Left ventricle myocardium superior (tissue), 1 donor: ENCODE measurements around the gene CNIH1. TPM values are rescaled to one million over a fixed set of nuclear protein-coding genes. Genes with fewer than 3 reads are reported as not detected.
"Not testable (repeated sequence)": the region's sequence is repeated elsewhere in the genome, so short reads cannot be mapped to it uniquely, and the experiment has no call there.

Experiments used
- ATAC-seq: fragments of 200-7000 bp; cut with Tn5 transposase; one replicate; pipeline ENCODE4 v1.9.1; 2020; ENCODE audit warnings: mild to moderate bottlenecking, moderate library complexity
- DNase-seq: peaks from one replicate; pipeline ENCODE4 v3.0.0-alpha.2; 2020
- intact Hi-C: fragments of 100-400 bp; cut with micrococcal nuclease; formaldehyde crosslinking; loops from one replicate; pipeline ENCODE4 v1.11.0; 2022
- total RNA-seq: library from RNA; stranded (reverse); fragmentation: NEBNext Ultra II Directional; extraction: Animal tissue kit (Norgen Biotek cat#: 25700); gene quantifications from one replicate; pipeline ENCODE4 v1.2.1, GENCODE V29; 2021
- donor health status: DM: no; HTN: yes; CAD: no; lungs with severe emphysema.

CNIH1 gene
- total RNA-seq, 1 donor from 2014 or later, result 102 TPM

GRCh38 chr14:54440037-54440436, 1.1 kb downstream of the CNIH1 start:
- no peak for ATAC-seq
- DNase-seq, result no peak
- intact Hi-C loops, result no loop called here

- intact Hi-C loops, result no loop called here
- no peak for DNase-seq
- no peak for ATAC-seq
Observed at GRCh38 chr14:54438703-54439102, 2.5 kb downstream of the CNIH1 start.

DNA sequence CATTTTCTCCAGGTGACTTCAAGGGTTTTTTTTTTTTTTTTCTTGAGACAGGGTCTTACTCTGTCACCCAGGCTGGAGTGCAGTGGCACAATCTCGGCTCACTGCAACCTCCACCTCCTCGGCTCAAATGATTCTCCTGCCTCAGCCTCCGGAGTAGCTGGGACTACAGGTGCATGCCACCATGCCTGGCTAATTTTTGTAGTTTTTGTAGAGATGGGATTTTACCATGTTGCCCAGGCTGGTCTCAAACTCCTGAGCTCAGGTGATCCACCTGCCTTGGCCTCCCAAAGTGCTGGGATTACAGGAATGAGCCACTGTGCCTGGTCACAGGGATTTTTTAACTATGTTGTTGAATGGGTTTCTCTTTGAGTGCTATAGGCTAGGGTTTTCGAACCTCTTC, 3.2 kb downstream of the CNIH1 start:
- ATAC-seq, intact Hi-C loops, DNase-seq: not testable (repeated sequence)

- ATAC-seq, result no peak
- no peak for DNase-seq
- intact Hi-C loops, result no loop called here
Observed at GRCh38 chr14:54435500-54435981, 5.6 kb downstream of the CNIH1 start.

DNA sequence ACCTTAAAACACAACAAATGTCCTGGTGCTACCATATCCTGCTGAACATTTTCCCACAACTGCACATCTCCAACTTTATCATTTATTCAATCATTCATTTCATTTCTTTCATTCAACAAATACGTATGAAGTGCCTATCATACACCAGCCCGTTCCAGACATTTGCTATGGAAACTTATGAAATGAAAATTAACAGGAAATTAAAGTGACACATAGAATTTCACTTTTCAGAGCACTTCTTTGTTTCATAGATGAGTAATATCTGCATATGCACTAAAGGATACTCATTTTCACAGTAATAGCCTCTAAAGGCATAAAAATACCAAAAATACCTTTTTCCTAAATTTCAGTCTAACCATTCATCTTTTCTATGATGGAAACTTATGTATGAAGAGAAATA, 12.6 kb downstream of the CNIH1 start:
- ATAC-seq (no peak), DNase-seq (no peak)
- intact Hi-C loops, result no loop called here

DNA sequence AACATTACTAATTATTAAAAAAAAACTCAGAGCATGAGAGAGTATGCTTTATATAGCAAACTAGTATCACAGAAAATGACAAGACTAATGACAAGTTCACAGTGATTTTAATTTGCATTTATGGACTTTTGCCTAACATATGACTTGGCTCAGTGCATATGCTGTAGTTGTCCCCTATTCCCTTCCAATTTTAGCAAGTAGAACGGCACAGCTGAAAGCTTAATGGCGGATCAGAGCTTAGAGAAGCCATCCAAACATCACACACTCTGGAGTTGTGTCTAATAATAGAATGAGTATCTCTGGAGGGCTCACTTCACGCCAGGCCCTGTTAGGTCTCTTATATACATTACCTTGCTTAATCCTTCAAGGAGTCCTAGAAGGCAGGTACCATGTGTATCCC, 13.3 kb downstream of the CNIH1 start:
- intact Hi-C loops, result no loop called here
- ATAC-seq, result peak; percentile 94
- DNase-seq, result no peak

DNA sequence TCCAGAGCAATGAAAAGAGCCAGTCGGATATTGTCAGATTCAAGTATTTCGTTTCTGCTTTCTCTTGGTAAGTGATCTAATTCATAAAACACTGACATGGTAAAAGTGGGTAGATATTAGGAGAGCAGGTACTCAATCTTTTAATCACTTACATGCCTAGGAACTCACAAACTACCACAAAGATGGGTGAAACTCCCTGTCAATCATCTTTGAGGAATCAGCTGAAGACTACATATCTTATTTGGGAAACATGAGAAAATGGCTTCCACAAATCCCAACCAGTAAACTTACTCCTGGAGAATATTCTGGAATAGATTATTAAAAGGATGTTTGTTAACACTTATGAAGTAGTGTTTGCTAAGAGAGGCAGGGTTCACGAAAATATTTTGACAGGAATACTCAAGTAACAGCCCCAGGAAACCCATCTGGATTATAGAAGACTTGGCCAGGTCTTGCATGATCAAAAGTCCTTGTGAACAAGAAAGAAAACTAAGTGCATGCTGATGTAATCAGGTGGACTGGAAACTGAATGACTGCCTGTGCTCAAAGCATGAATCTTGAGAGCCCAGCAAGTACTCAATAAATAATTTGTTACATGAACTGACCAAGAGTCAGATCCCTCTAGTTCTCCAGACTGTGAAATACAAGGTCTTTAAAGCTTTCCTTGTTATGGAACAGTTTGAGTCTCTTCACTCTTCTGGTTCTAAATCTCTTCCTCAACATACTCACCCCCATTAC, 15.5 kb downstream of the CNIH1 start:
- intact Hi-C loops, result no loop called here
- DNase-seq (no peak), ATAC-seq (no peak)

DNA sequence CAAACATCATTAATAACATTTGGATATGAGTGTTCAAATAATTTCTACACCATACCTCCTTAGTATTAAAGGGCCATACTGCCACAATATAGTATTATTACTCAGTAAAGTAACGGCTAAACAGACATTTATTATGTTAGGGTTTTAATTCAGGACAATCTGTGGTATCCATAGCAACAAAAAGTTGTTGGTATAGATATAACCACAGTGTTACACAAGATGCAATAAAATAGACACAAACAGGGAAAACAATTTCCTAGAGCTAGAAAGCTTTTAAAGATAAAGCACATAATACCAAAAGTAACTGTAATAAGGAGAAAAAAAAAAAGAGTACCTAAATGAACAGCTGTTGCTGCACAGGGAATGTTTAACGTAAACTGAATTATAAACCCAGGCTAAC, 16.1 kb downstream of the CNIH1 start:
- intact Hi-C loops, result no loop called here

GRCh38 chr14:54424479-54424901, 16.7 kb downstream of the CNIH1 start:
- intact Hi-C loops, result no loop called here
- DNase-seq, result no peak

More for the DNA sequence above, 16.1 kb downstream of the CNIH1 start:
- no peak for DNase-seq
- ATAC-seq, result no peak

DNA sequence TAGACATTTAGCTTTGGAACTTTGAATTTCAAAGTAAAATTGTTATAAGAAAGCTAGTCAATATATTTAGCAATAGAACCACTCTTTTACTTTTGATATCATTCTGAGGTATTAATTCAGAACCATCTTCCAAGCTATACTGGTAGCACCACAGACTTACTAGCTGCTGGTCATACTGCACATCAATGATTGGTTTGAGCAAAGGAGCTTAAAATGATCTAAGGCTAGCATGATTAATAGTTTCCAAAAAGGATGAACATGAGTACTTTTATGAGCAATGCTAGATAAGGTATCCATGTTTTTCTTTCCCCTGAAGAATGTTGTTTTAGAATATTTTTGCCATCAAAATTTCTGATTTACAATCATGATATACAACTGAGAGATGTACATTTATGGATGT, 17.2 kb downstream of the CNIH1 start:
- DNase-seq (no peak), ATAC-seq (no peak)
- intact Hi-C loops, result no loop called here

More at GRCh38 chr14:54424479-54424901, 16.7 kb downstream of the CNIH1 start:
- ATAC-seq, result no peak

DNA sequence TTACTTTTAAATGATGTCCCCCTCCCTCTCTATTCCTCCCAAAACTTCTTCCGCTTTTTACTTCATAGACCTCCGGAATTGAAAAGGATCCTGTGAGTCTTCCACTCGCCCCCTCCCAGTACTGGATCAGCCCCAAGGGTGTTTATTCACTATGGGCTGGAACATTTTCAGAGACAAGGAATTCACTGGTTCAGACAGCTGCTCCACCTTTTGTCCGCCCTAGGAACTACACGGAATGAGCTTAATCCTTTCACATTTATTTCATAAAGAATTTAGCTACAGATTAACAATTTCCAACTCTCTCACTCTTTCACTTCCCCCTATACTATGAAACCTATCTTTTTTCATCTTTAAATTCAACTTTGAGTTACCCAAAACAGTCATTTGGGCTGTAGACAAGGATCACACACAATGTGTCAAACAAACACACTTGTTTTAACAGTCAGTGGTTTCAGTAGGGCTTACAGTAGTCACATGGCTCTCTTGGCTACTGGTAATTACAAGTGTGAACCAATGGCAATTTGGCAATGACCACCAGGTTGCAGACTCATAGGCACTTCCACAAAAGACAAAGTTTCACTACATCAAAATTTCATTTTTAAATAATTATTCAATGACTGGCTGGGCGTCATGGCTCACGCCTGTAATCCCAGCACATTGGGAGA, 20.6 kb downstream of the CNIH1 start:
- ATAC-seq (peak; percentile 71), DNase-seq (no peak)
- intact Hi-C loops, result no loop called here

- intact Hi-C loops, result no loop called here
- ATAC-seq, result no peak
- DNase-seq, result no peak
Observed at GRCh38 chr14:54411371-54411770, 29.8 kb downstream of the CNIH1 start.

- ATAC-seq (no peak), DNase-seq (no peak)
- intact Hi-C loops, result no loop called here
Observed at GRCh38 chr14:54410215-54410614, 31.0 kb downstream of the CNIH1 start.

DNA sequence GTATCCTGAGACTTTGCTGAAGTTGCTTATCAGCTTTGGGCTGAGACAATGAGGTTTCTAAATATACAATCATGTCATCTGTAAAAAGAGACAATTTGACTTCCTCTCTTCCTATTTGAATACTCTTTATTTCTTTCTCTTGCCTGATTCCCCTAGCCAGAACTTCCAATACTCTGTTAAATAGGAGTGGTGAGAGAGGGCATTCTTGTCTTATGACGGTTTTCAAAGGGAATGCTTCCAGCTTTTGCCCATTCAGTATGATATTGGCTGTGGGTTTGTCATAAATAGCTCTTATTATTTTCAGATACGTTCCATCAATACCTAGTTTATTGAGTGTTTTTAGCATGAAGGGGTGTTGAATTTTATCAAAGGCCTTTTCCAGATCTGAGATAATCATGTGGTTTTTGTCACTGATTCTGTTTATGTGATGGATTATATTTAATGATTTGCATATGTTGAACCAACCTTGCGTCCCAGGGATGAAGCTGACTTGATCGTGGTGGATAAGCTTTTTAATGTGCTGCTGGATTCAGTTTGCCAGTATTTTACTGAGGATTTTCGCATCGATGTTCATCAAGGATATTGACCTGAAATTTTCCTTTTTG, 37.7 kb downstream of the CNIH1 start:
- ATAC-seq, DNase-seq, intact Hi-C loops: not testable (repeated sequence)

DNA sequence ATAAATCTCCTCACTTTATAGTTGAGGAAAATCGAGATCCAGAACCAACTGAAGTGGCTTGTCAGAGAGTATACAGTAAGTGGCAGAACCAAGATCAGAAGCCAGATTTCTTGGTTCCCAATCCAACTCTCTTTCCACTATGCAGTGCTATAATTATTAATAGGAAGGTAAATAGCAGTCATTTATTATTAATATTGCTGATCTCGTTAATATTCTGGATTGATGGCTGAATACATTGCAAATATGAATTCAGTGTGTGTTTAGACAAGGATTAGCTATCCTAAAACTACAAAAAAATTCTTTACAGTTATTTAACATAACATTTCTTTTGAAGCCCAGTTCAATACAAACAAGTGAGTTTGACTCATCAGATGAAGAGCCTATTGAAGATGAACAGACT, 41.6 kb downstream of the CNIH1 start:
- ATAC-seq (no peak), DNase-seq (no peak)
- intact Hi-C loops, result no loop called here

DNA sequence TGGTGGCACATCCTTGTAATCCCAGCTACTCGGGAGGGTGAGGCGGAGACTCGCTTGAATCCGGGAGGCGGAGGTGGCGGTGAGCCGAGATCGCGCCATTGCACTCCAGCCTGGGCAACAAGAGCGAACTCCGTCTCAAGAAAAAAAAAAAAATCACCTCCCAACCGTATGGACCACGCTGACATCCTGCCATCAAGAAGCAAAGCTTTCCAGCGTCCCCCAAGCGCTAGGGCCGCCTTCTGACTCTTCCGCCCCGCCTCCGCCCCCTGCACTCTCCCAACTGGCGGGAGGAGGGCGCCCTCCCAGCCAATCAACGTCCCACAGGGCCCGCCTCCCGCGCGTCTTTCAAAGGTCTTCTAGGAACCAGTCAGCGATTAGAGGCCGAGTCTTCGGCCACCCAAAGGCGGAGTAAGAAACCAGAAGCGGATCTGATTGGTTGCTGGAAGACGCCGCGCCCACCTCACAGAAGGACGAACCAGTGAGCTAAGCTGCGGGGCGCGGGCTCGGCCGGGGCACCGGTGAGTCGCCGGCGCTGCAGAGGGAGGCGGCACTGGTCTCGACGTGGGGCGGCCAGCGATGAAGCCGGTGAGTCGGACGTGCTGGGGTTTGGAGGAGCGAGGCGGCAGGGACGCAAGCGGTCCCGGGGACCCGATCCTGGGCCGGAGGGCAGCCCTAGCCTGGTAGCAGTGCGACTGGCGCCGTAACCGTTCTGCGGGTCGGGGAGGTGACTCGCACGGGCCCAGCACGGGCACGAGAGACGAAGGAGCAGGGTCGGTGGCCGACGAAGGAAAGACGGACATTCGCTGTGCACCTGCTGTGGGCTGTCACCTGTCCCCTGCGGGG, 44.5 kb downstream of the CNIH1 start, which contains the start of gene CDKN3:
Gene CDKN3 (plus strand): TSS at position 515 of the 843 bp plus-strand sequence. CDS start 62 bp downstream, at position 577.
- DNase-seq (peak; percentile 99), ATAC-seq (peak; percentile 99)
- intact Hi-C loops, result no loop called here

- no peak for DNase-seq
- ATAC-seq, result no peak
- intact Hi-C loops, result no loop called here
Observed at GRCh38 chr14:54396183-54396492, 45.0 kb downstream of the CNIH1 start.

- DNase-seq (no peak), ATAC-seq (no peak)
- intact Hi-C loops, result no loop called here
Observed at GRCh38 chr14:54395716-54396115, 45.5 kb downstream of the CNIH1 start.

DNA sequence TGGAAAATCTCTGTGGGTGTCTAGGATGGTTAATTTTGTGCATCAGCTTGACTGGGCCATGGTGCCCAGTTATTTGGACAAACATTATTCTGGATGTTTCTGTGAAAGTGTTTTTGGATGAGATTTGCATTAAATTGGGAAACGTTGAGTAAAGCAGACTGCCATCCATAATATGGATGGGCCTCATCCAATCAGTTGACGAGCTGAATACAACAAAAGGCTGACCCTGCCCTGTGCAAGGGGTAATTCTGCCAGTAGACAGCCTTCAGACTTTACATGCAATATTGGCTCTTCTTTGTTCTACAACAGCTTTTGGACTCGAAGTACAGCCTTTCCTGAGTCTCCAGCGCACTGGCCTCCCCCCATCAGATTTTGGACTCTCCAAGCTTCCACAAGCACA, 45.9 kb downstream of the CNIH1 start:
- DNase-seq (no peak), ATAC-seq (no peak)
- intact Hi-C loops, result no loop called here
